ENCODE measurements around the gene FBXO46. TPM values are rescaled to one million over a fixed set of nuclear protein-coding genes. Genes with fewer than 3 reads are reported as not detected.

Gene FBXO46
- total and polyA plus RNA-seq, 2 of the 13 experiments (the other 11 are each of a cell fraction or from before 2014, with no cell fraction given) = 6.2 to 6.4 TPM

DNA sequence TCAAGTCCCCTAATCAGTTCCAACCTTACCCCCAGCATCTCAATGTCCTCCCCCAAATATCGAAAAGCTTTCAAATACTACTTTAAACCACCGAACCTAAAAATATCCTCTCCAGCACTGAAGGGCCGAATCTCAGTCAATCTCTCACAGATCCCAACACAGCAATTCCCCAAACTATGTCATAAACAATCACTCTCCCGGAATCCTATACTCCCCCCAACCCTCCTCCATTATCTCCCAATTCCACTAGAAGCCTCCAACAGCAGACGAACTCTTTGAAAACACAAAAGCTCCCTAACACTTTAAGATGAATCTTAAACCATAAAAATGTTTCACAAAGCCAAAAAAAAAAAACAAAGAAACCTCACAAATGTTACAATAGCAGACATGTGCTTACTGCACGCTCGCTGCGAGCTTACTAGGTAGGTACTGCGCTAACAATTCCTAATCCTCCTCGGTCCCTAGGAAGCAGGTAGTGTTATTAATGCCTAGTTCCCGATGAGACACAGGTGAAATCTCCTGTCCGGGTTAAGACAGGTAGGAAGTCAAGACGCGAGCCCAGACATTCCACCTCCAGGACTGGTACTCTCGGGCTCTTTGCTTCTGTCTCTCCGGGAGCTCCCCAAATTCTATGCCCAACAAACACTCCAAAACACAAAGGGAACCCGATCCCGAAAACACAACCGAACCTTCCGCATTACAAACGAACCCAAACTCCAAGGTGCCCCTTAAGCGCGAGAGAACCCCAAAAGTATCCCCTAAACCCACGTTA, 14.2 kb downstream of the FBXO46 start (continued):
- TF ChIP-seq, protein P1, sequence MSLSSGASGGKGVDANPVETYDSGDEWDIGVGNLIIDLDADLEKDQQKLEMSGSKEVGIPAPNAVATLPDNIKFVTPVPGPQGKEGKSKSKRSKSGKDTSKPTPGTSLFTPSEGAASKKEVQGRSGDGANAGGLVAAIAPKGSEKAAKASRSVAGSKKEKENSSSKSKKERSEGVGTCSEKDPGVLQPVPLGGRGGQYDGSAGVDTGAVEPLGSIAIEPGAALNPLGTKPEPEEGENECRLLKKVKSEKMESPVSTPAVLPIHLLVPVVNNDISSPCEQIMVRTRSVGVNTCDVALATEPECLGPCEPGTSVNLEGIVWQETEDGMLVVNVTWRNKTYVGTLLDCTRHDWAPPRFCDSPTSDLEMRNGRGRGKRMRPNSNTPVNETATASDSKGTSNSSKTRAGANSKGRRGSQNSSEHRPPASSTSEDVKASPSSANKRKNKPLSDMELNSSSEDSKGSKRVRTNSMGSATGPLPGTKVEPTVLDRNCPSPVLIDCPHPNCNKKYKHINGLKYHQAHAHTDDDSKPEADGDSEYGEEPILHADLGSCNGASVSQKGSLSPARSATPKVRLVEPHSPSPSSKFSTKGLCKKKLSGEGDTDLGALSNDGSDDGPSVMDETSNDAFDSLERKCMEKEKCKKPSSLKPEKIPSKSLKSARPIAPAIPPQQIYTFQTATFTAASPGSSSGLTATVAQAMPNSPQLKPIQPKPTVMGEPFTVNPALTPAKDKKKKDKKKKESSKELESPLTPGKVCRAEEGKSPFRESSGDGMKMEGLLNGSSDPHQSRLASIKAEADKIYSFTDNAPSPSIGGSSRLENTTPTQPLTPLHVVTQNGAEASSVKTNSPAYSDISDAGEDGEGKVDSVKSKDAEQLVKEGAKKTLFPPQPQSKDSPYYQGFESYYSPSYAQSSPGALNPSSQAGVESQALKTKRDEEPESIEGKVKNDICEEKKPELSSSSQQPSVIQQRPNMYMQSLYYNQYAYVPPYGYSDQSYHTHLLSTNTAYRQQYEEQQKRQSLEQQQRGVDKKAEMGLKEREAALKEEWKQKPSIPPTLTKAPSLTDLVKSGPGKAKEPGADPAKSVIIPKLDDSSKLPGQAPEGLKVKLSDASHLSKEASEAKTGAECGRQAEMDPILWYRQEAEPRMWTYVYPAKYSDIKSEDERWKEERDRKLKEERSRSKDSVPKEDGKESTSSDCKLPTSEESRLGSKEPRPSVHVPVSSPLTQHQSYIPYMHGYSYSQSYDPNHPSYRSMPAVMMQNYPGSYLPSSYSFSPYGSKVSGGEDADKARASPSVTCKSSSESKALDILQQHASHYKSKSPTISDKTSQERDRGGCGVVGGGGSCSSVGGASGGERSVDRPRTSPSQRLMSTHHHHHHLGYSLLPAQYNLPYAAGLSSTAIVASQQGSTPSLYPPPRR (CRISPR knock-in tag; IDR thresholded peaks at IDR 0.05; ENCODE audit: borderline replicate concordance) = no peak
- TF ChIP-seq POLR2A (IDR thresholded peaks at IDR 0.05; ENCODE audit: insufficient read depth in 1 of 2, low read depth in 2 of 2, low read length in 2 of 2) (0 out of 4 replicates have a peak, but pooled peaks of 1 of the 2 experiments have one; percentile 14), HNF4A (CRISPR knock-in tag; IDR thresholded peaks at IDR 0.05) (no peak), ZKSCAN1 (IDR thresholded peaks at IDR 0.05; ENCODE audit: low read length) (0 out of 2 replicates have a peak, but pooled peaks have one; percentile 3), THAP11 (CRISPR knock-in tag; IDR thresholded peaks at IDR 0.05) (no peak), ASH2L (IDR thresholded peaks at IDR 0.05; ENCODE audit: insufficient read length, low read depth, low read length) (peak; percentile 34), ZBTB1 (CRISPR knock-in tag; IDR thresholded peaks at IDR 0.05; ENCODE audit: borderline replicate concordance) (no peak)
- TF ChIP-seq, protein P2, sequence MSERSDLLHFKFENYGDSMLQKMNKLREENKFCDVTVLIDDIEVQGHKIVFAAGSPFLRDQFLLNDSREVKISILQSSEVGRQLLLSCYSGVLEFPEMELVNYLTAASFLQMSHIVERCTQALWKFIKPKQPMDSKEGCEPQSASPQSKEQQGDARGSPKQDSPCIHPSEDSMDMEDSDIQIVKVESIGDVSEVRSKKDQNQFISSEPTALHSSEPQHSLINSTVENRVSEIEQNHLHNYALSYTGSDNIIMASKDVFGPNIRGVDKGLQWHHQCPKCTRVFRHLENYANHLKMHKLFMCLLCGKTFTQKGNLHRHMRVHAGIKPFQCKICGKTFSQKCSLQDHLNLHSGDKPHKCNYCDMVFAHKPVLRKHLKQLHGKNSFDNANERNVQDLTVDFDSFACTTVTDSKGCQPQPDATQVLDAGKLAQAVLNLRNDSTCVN (CRISPR knock-in tag; IDR thresholded peaks at IDR 0.05; ENCODE audit: borderline replicate concordance) = no peak
